ENCODE results near the gene POU3F1.
A peak's percentile ranks its signal among the peaks of the same experiment; 100 is the strongest.

POU3F1 gene

DNA sequence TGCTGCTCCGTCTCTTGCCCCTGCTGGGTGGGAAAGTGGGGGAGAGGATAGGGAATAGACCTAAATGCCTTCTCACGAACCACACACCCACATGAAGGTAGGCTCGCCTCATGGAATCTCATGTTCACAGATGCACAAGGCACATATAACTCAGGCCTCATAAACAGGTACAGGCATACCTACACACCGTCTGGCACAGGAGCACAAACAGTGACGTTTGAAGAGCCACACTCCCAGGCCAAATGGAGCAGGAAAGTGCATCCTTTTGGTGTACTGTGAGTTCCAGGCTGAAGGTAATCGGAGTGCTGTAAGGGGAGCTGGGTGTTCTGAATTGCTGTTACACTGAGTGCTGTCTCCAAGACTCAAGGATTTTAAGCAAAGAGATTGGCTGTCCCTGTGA is 20.9 kb downstream of the POU3F1 start:
- Histone ChIP-seq H3K9me3 (ENCODE audit: insufficient read depth, low read length) (no peaks in the 10 kb centered on the region), H3K36me3 (replicated peaks; ENCODE audit: low read depth, low read length) (peaks cover 24% of the 10 kb centered on the region), H3K27ac (ENCODE audit: low read length) (peak overlapping the region; percentile 100), H4K20me1 (ENCODE audit: insufficient read depth, low read length) (no peaks in the 10 kb centered on the region), H3K4me3 (ENCODE audit: low read length) (no peak overlapping the region), H3K9ac (ENCODE audit: low read length) (peak overlapping the region; percentile 98; the same call in 1 of the 2 replicates), H3K79me2 (ENCODE audit: low read length) (peaks cover 54% of the 10 kb centered on the region), H3K4me2 (ENCODE audit: low read length) (no peak overlapping the region), H3K27me3 (ENCODE audit: low read depth, low read length) (no peaks in the 10 kb centered on the region), H2AFZ (ENCODE audit: low read depth, low read length) (no peak overlapping the region), H3K4me1 (ENCODE audit: low read length) (peaks cover 71% of the 10 kb centered on the region)
- no peak for TF ChIP-seq CTCF (IDR thresholded peaks at IDR 0.05; ENCODE audit: low read depth, low read length)
- no peak for TF ChIP-seq EZH2phosphoT487 (IDR thresholded peaks at IDR 0.05; ENCODE audit: low read depth)

GRCh38 chr1:38025233-38025632 is 21.4 kb downstream of the POU3F1 start:
- H3K27me3 ChIP-seq (ENCODE audit: low read depth, low read length), result no peaks in the 10 kb centered on the region
- peaks cover 66% of the 10 kb centered on the region for H3K4me1 ChIP-seq (ENCODE audit: low read length)
- no peaks in the 10 kb centered on the region for H3K9me3 ChIP-seq (ENCODE audit: insufficient read depth, low read length)
- peaks cover 49% of the 10 kb centered on the region for H3K79me2 ChIP-seq (ENCODE audit: low read length)
- no peak overlapping the region for H3K4me2 ChIP-seq (ENCODE audit: low read length)
- no peaks in the 10 kb centered on the region for H4K20me1 ChIP-seq (ENCODE audit: insufficient read depth, low read length)
- H3K36me3 ChIP-seq (replicated peaks; ENCODE audit: low read depth, low read length), result peaks cover 26% of the 10 kb centered on the region
- peak overlapping the region; percentile 98; the same call in 1 of the 2 replicates for H3K9ac ChIP-seq (ENCODE audit: low read length)
- no peak overlapping the region for H2AFZ ChIP-seq (ENCODE audit: low read depth, low read length)
- no peak overlapping the region for H3K4me3 ChIP-seq (ENCODE audit: low read length)
- peak overlapping the region; percentile 100 for H3K27ac ChIP-seq (ENCODE audit: low read length)
- TF ChIP-seq EZH2phosphoT487 (IDR thresholded peaks at IDR 0.05; ENCODE audit: low read depth) (no peak), CTCF (IDR thresholded peaks at IDR 0.05; ENCODE audit: low read depth, low read length) (no peak)

DNA sequence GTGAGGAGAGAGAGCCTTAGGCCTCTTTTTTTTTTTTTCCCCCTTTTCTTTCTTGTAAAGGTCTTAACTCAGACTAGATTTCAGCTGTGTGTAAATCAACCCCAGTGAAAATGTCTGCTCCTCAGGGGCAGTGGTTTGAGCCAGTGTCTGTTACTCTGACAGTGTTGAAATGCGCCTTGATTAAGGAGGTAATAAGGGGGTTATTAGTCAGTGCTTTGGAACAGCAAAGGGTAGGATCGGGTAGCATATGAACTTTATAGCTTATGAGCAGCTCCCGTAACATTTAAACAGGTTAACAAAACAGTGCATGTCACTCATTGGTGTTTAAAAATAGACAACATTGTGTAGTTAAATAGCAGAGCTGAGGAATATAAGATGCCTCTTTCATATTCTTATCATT is 23.8 kb downstream of the POU3F1 start:
- Histone ChIP-seq H3K79me2 (ENCODE audit: low read length) (peaks cover 34% of the 10 kb centered on the region), H3K4me1 (ENCODE audit: low read length) (peaks cover 48% of the 10 kb centered on the region), H3K36me3 (replicated peaks; ENCODE audit: low read depth, low read length) (peaks cover 29% of the 10 kb centered on the region), H3K4me3 (ENCODE audit: low read length) (no peak overlapping the region), H4K20me1 (ENCODE audit: insufficient read depth, low read length) (no peaks in the 10 kb centered on the region), H3K27me3 (ENCODE audit: low read depth, low read length) (no peaks in the 10 kb centered on the region), H2AFZ (ENCODE audit: low read depth, low read length) (no peak overlapping the region), H3K9me3 (ENCODE audit: insufficient read depth, low read length) (no peaks in the 10 kb centered on the region), H3K27ac (ENCODE audit: low read length) (peak overlapping the region; percentile 64), H3K4me2 (ENCODE audit: low read length) (peak overlapping the region; percentile 59), H3K9ac (ENCODE audit: low read length) (peak overlapping the region; percentile 30; the same call in 1 of the 2 replicates)
- TF ChIP-seq EZH2phosphoT487 (IDR thresholded peaks at IDR 0.05; ENCODE audit: low read depth), result no peak
- TF ChIP-seq CTCF (IDR thresholded peaks at IDR 0.05; ENCODE audit: low read depth, low read length), result no peak

- Histone ChIP-seq H3K9ac (ENCODE audit: low read length) (no peak overlapping the region), H3K79me2 (ENCODE audit: low read length) (peaks cover 33% of the 10 kb centered on the region), H3K36me3 (replicated peaks; ENCODE audit: low read depth, low read length) (peaks cover 29% of the 10 kb centered on the region), H2AFZ (ENCODE audit: low read depth, low read length) (no peak overlapping the region), H3K27ac (ENCODE audit: low read length) (no peak overlapping the region), H4K20me1 (ENCODE audit: insufficient read depth, low read length) (no peaks in the 10 kb centered on the region), H3K27me3 (ENCODE audit: low read depth, low read length) (no peaks in the 10 kb centered on the region), H3K4me1 (ENCODE audit: low read length) (peaks cover 39% of the 10 kb centered on the region), H3K4me2 (ENCODE audit: low read length) (no peak overlapping the region), H3K4me3 (ENCODE audit: low read length) (no peak overlapping the region), H3K9me3 (ENCODE audit: insufficient read depth, low read length) (no peaks in the 10 kb centered on the region)
- TF ChIP-seq CTCF (IDR thresholded peaks at IDR 0.05; ENCODE audit: low read depth, low read length) (no peak), EZH2phosphoT487 (IDR thresholded peaks at IDR 0.05; ENCODE audit: low read depth) (no peak)
Measured at GRCh38 chr1:38021969-38022368, 24.6 kb downstream of the POU3F1 start.

All from OCI-LY3 (cell line).